K562 (cell line): ENCODE results near the gene NRROS. TPM values are rescaled to one million over a fixed set of nuclear protein-coding genes. Genes with fewer than 3 reads are reported as not detected.

Source experiments
- ATAC-seq: fragments of 200-7000 bp; cut with Tn5 transposase; 3 replicates; pipeline ENCODE4 v1.9.1; 2020; ENCODE audit warnings: moderate library complexity
- BruUV-seq: library from RNA; stranded (reverse); fragments of 400-500 nt; replicated peaks from 2 replicates; lab custom pipeline; 2021; lab: Mats Ljungman, UMichigan
- CTCF ChIA-PET: fragments of 300-600 bp; formaldehyde crosslinking; extraction: SDS; loops from one replicate; lab custom pipeline; 2021; ENCODE audit warnings: low intra/inter-chr PET ratio; lab: Yijun Ruan, JAX
- POLR2A ChIA-PET: fragments of 300-600, 350-650 bp; sonication (Branson Sonifier 250); formaldehyde crosslinking; extraction: SDS; loops from one replicate; lab custom pipeline; 2021; ENCODE audit warnings: antibody characterized with exemption, inconsistent platforms; lab: Yijun Ruan, JAX
- DNase-seq, 4 experiments: peaks; one replicate each; pipeline versions ENCODE4 v3.0.0 to v3.0.0-alpha.2; 2011 to 2018; ENCODE audit warnings: low spot score in 3 of 4, mixed read lengths in 3 of 4; ENCODE audit errors: extremely low read depth in 1 of 4
- FAIRE-seq: peaks from 2 replicates; lab custom pipeline; 2011; peaks lifted over from hg19 to GRCh38; lab: Jason Lieb, UNC
- H2AFZ ChIP-seq: 2 replicates; pipeline ENCODE4 v1.6.0; 2011; ENCODE audit warnings: low read depth, low read length, control low read depth, inconsistent platforms
- H3K27ac ChIP-seq: fragments of 200-600 bp; 3 replicates; pipeline ENCODE4 v1.8.0; 2011; ENCODE audit warnings: low read depth, mild to moderate bottlenecking, control low read depth, inconsistent platforms, low read length, moderate library complexity, mixed read lengths; ENCODE audit errors: extremely low read depth
- H3K27me3 ChIP-seq, 2 experiments: fragments of 300-600 bp in 1 of 2; 2 replicates in 1 of 2; 3 replicates in 1 of 2; pipeline versions ENCODE4 v1.6.0 to v1.8.0; 2011; ENCODE audit warnings: inconsistent platforms in 2 of 2, low read length in 2 of 2, mild to moderate bottlenecking in 1 of 2, mixed read lengths in 1 of 2, moderate library complexity in 1 of 2; ENCODE audit not compliant: control insufficient read depth in 2 of 2, insufficient read depth in 2 of 2
- H3K36me3 ChIP-seq: fragments of 300-600 bp; 3 replicates; pipeline ENCODE4 v1.8.0; 2011; ENCODE audit warnings: mild to moderate bottlenecking, low read length, inconsistent platforms; ENCODE audit not compliant: control insufficient read depth, insufficient read depth
- H3K4me1 ChIP-seq, 2 experiments: fragments of 200-600 bp in 1 of 2; replicated peaks in 1 of 2; 2 replicates in 1 of 2; 3 replicates in 1 of 2; pipeline versions ENCODE4 v1.5.1 to v1.8.0; 2011; ENCODE audit warnings: inconsistent platforms in 2 of 2, low read length in 2 of 2, mild to moderate bottlenecking in 1 of 2, mixed read lengths in 1 of 2, moderate library complexity in 1 of 2; ENCODE audit not compliant: control insufficient read depth in 2 of 2, insufficient read depth in 2 of 2
- H3K4me2 ChIP-seq: 2 replicates; pipeline ENCODE4 v1.6.1; 2011; ENCODE audit warnings: low read length, control low read depth, inconsistent platforms, mixed read lengths; ENCODE audit not compliant: insufficient read depth
- H3K4me3 ChIP-seq: fragments of 200-600 bp; sonication (generic), shearing (Covaris generic); 2 replicates; pipeline ENCODE4 v1.5.1; 2016; ENCODE audit warnings: control low read depth, inconsistent platforms
- H3K79me2 ChIP-seq: fragments of 200-600 bp; 3 replicates; pipeline ENCODE4 v1.8.0; 2011; ENCODE audit warnings: low read length, inconsistent platforms; ENCODE audit not compliant: control insufficient read depth, insufficient read depth
- H3K9ac ChIP-seq, 2 experiments: 2 replicates each; pipeline versions ENCODE4 v1.6.0 to v1.6.1; 2011; ENCODE audit warnings: low read depth in 2 of 2, low read length in 2 of 2, control low read depth in 1 of 2, inconsistent platforms in 1 of 2, mild to moderate bottlenecking in 1 of 2, mixed read lengths in 1 of 2; ENCODE audit not compliant: insufficient read depth in 1 of 2
- H3K9me1 ChIP-seq: one replicate; pipeline ENCODE4 v1.6.0; 2011; ENCODE audit warnings: inconsistent platforms, mild to moderate bottlenecking, low read length, moderate library complexity; ENCODE audit not compliant: control insufficient read depth, insufficient read depth
- H3K9me3 ChIP-seq: replicated peaks from 2 replicates; pipeline ENCODE4 v1.5.1; 2011; ENCODE audit warnings: low read depth, low read length, inconsistent platforms; ENCODE audit not compliant: control insufficient read depth, insufficient read depth
- H4K20me1 ChIP-seq: replicated peaks from 2 replicates; pipeline ENCODE4 v1.6.1; 2011; ENCODE audit warnings: low read length, inconsistent platforms, mixed read lengths; ENCODE audit not compliant: control insufficient read depth, insufficient read depth
- ARID2 ChIP-seq: fragments of 450-650 bp; IDR thresholded peaks from 2 replicates; pipeline ENCODE4 v1.6.1; 2017; ENCODE audit warnings: antibody characterized with exemption, mild to moderate bottlenecking
- CTBP1 ChIP-seq: fragments of 450-650 bp; IDR thresholded peaks from 2 replicates; pipeline ENCODE4 v1.6.1; 2016; ENCODE audit warnings: borderline replicate concordance
- FOXK1 ChIP-seq: sonication (generic); formaldehyde crosslinking; IDR thresholded peaks from 2 replicates; pipeline ENCODE4 v1.8.0; 2022; ENCODE audit warnings: missing genetic modification reagents, mild to moderate bottlenecking, borderline replicate concordance
- PTBP1 ChIP-seq: fragments of 200-400 bp; formaldehyde crosslinking; IDR thresholded peaks from 2 replicates; pipeline ENCODE4 v1.6.1; 2017; ENCODE audit warnings: low read depth, low read length
- RAD21 ChIP-seq, 2 experiments: fragments of 250-450 bp in 1 of 2; fragments of 450-650 bp in 1 of 2; sonication (Bioruptor Pico) in 1 of 2; formaldehyde crosslinking in 1 of 2; IDR thresholded peaks in 1 of 2; conservative IDR thresholded peaks in 1 of 2; 2 replicates each; pipeline versions ENCODE4 v1.4.0 to v1.8.0; 2020 to 2022; ENCODE audit warnings: mild to moderate bottlenecking in 2 of 2, moderate library complexity in 1 of 2
- RREB1 ChIP-seq: fragments of 250-450 bp; sonication (Bioruptor Pico); IDR thresholded peaks from 2 replicates; pipeline ENCODE4 v1.4.0; 2020
- U2AF2 ChIP-seq: fragments of 200-400 bp; formaldehyde crosslinking; optimal IDR thresholded peaks from 2 replicates; pipeline ENCODE3; 2017; ENCODE audit warnings: low read depth, mild to moderate bottlenecking, low read length
- WGBS: fragments of 100-300 bp; shearing (Covaris generic); methylation state at CpG from one replicate; pipeline ENCODE4 v1.1.6; 2016; ENCODE audit warnings: low coverage, mixed read lengths; ENCODE audit not compliant: insufficient coverage; ENCODE audit errors: missing lambda C conversion rate; 5-methylcytosine and 5-hydroxymethylcytosine counted together
- in situ Hi-C: fragments of 300-500 bp; cut with MboI; formaldehyde crosslinking; loops from 4 replicates; pipeline ENCODE4 v1.15.0; 2018; ENCODE audit warnings: inconsistent platforms, mixed read lengths
- intact Hi-C: fragments of 100-400 bp; cut with micrococcal nuclease; formaldehyde crosslinking; loops from 2 replicates; pipeline ENCODE4 v1.14.2; 2022
- polyA plus RNA-seq, 8 experiments: library from polyadenylated mRNA; depleted of rRNA in 4 of 8; stranded (reverse) in 5 of 8; unstranded in 3 of 8; fragments of >200 nt; fragmentation: Nextera tagmentation in 2 of 8; fragmentation: Illumina TruSeq in 1 of 8; extraction: Ambion mirVana in 2 of 8; extraction: Trizol in 1 of 8; gene quantifications; 2 replicates each; pipeline versions ENCODE4 v1.2.1 to v1.2.3, GENCODE V29; 2011 to 2014; ENCODE audit warnings: inconsistent platforms in 1 of 8, missing spikeins in 1 of 8
- total RNA-seq, 7 experiments: library from RNA; depleted of rRNA in 6 of 7; stranded (reverse); fragments of >200 nt in 6 of 7; fragmentation: Illumina TruSeq in 2 of 7; extraction: Trizol in 2 of 7; gene quantifications; 2 replicates each; pipeline versions ENCODE4 v1.2.1 to v1.2.3, GENCODE V29; 2011 to 2021; ENCODE audit warnings: low replicate concordance in 1 of 7

The NRROS gene
- total and polyA plus RNA-seq, 9 of the 15 experiments (the other 6 are each of a cell fraction or from before 2014, with no cell fraction given): 0.34 to 13.8 (median 3.8) TPM

DNA sequence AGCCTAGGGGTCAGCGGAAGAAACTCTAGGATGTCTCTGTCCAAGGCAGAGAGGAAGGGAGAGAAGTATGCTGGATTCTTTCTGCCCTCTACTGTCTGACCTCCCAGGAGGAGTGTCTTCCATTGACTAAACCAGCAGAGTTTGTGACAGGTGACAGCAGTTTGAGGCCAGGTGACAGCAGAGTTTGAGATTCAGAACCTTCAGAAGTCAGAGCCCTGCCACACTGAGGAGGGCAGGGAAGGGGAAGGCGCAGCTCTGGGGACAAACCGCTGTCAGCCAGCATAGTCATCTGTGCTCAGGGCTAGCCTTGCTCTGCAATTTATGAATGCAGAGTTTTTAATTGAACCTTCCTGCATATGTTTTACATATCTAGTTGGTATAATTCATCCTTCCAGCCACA is 12.3 kb downstream of the NRROS start:
- peak; percentile 33; the same call in 2 of the 3 replicates for ATAC-seq
- H3K4me1 ChIP-seq: peaks cover 14 to 20% of the 10 kb centered on the region in 2 experiments
- H2AFZ ChIP-seq: no peak overlapping the region
- H3K79me2 ChIP-seq: peaks cover 20% of the 10 kb centered on the region; the same call in 2 of the 3 replicates
- H3K36me3 ChIP-seq: peaks cover 41% of the 10 kb centered on the region; the same call in 2 of the 3 replicates
- intact Hi-C loops: loop anchor here (5.0 kb wide), 1 partner anchor 45 kb away; no protein-coding TSS in a partner anchor
- ChIA-PET CTCF (no interaction called here), POLR2A (no interaction called here)
- H3K9me1 ChIP-seq: no peaks in the 10 kb centered on the region
- FAIRE-seq: no peak
- H4K20me1 ChIP-seq: no peaks in the 10 kb centered on the region
- no peak for DNase-seq
- no TSS peak for BruUV-seq
- no peak overlapping the region for H3K4me3 ChIP-seq
- H3K27me3 ChIP-seq: no peaks in the 10 kb centered on the region
- H3K9ac ChIP-seq: peak overlapping the region in 1 of 2 experiments; percentile 1; a peak in 1 of 4 replicates
- in situ Hi-C loops: no loop called here
- H3K9me3 ChIP-seq: no peaks in the 10 kb centered on the region
- H3K4me2 ChIP-seq: no peak overlapping the region
- no peak overlapping the region for H3K27ac ChIP-seq
- TF ChIP-seq RREB1 (no peak), CTBP1 (no peak), FOXK1 (CRISPR knock-in tag) (0 out of 2 replicates have a peak, but pooled peaks have one; percentile 3), ARID2 (no peak), PTBP1 (no peak), RAD21 (CRISPR knock-in tag; conservative IDR thresholded peaks at IDR 0.05 in 1 of 2, IDR thresholded peaks at IDR 0.05 in 1 of 2) (peak in 1 of 2 experiments; percentile 9; a peak in 1 of 4 replicates), U2AF2 (no peak)
- WGBS: 90% methylated on average over 3 of the region's 3 CpGs
